IMR-90 (cell line): ENCODE results near the gene MAML3. TPM values are rescaled to one million over a fixed set of nuclear protein-coding genes. Genes with fewer than 3 reads are reported as not detected.

Source experiments
- ATAC-seq: fragments of 200-7000 bp; cut with Tn5 transposase; 2 replicates; pipeline ENCODE4 v1.9.1; 2020; ENCODE audit warnings: low read depth, mild to moderate bottlenecking, moderate library complexity
- BruUV-seq: library from RNA; stranded (reverse); fragments of 400-500 nt; replicated peaks from 2 replicates; lab custom pipeline; 2021; lab: Mats Ljungman, UMichigan
- CTCF ChIA-PET: fragments of 300-600 bp; formaldehyde crosslinking; extraction: SDS; loops from one replicate; lab custom pipeline; 2021; ENCODE audit warnings: antibody characterized with exemption; lab: Yijun Ruan, JAX
- POLR2A ChIA-PET: fragments of 300-600 bp; sonication (Branson Sonifier 250); formaldehyde crosslinking; loops from one replicate; lab custom pipeline; 2022; ENCODE audit warnings: antibody characterized with exemption; ENCODE audit not compliant: unreplicated experiment; lab: Charles Lee
- DNase-seq: peaks from one replicate; pipeline ENCODE4 v3.0.0; 2013
- H2AFZ ChIP-seq: replicated peaks from 2 replicates; pipeline ENCODE3; 2013; ENCODE audit warnings: low read length, mild to moderate bottlenecking; ENCODE audit not compliant: poor library complexity
- H2AK5ac ChIP-seq: 2 replicates; pipeline ENCODE4 v1.6.1; 2013; ENCODE audit warnings: low read depth, low read length, inconsistent platforms
- H2AK9ac ChIP-seq: replicated peaks from 2 replicates; pipeline ENCODE3; 2013; ENCODE audit warnings: mild to moderate bottlenecking, low read depth, low read length, moderate library complexity; ENCODE audit not compliant: poor library complexity
- H2BK120ac ChIP-seq: 2 replicates; pipeline ENCODE4 v1.6.1; 2013; ENCODE audit warnings: low read depth, low read length, inconsistent platforms
- H2BK15ac ChIP-seq: 3 replicates; pipeline ENCODE4 v1.6.1; 2013; ENCODE audit warnings: low read depth, low read length, inconsistent platforms
- H2BK20ac ChIP-seq: 2 replicates; pipeline ENCODE4 v1.6.1; 2013; ENCODE audit warnings: low read depth, mild to moderate bottlenecking, inconsistent platforms, low read length, moderate library complexity
- H2BK5ac ChIP-seq: 2 replicates; pipeline ENCODE4 v1.6.1; 2013; ENCODE audit warnings: mild to moderate bottlenecking, low read depth, low read length, inconsistent platforms; ENCODE audit not compliant: poor library complexity, severe bottlenecking
- H3K14ac ChIP-seq: replicated peaks from 2 replicates; pipeline ENCODE4 v1.6.1; 2013; ENCODE audit warnings: low read depth, low read length, inconsistent platforms
- H3K18ac ChIP-seq: 2 replicates; pipeline ENCODE4 v1.6.1; 2013; ENCODE audit warnings: low read depth, low read length, control low read depth
- H3K23ac ChIP-seq: 2 replicates; pipeline ENCODE4 v1.6.1; 2013; ENCODE audit warnings: low read depth, low read length, inconsistent platforms
- H3K27ac ChIP-seq: 2 replicates; pipeline ENCODE4 v1.5.1; 2013; ENCODE audit warnings: mild to moderate bottlenecking, control low read depth, low read length; ENCODE audit not compliant: insufficient read depth
- H3K27me3 ChIP-seq: 2 replicates; pipeline ENCODE4 v1.6.1; 2013; ENCODE audit warnings: low read length; ENCODE audit not compliant: control insufficient read depth, insufficient read depth
- H3K36me3 ChIP-seq: 2 replicates; pipeline ENCODE4 v1.6.1; 2013; ENCODE audit warnings: low read length, mixed read lengths; ENCODE audit not compliant: control insufficient read depth, insufficient read depth
- H3K4ac ChIP-seq: 2 replicates; pipeline ENCODE4 v1.6.1; 2013; ENCODE audit warnings: low read depth, low read length, inconsistent platforms
- H3K4me1 ChIP-seq: 2 replicates; pipeline ENCODE4 v1.6.1; 2013; ENCODE audit warnings: low read length, mixed read lengths; ENCODE audit not compliant: control insufficient read depth, insufficient read depth
- H3K4me2 ChIP-seq: 2 replicates; pipeline ENCODE4 v1.6.1; 2013; ENCODE audit warnings: low read depth, mild to moderate bottlenecking, control low read depth, low read length, moderate library complexity
- H3K4me3 ChIP-seq: 2 replicates; pipeline ENCODE4 v1.5.1; 2013; ENCODE audit warnings: low read depth, mild to moderate bottlenecking, control low read depth, low read length, moderate library complexity; ENCODE audit not compliant: insufficient read depth
- H3K56ac ChIP-seq: 2 replicates; pipeline ENCODE4 v1.6.1; 2013; ENCODE audit warnings: low read length, inconsistent platforms; ENCODE audit not compliant: insufficient read depth; ENCODE audit errors: extremely low read depth
- H3K79me1 ChIP-seq, 2 experiments: 2 replicates each; pipeline ENCODE4 v1.6.1; 2013; ENCODE audit warnings: low read length in 2 of 2, inconsistent platforms in 1 of 2, low read depth in 1 of 2
- H3K9ac ChIP-seq: 2 replicates; pipeline ENCODE4 v1.6.1; 2013; ENCODE audit warnings: low read depth, low read length, control low read depth
- H3K9me1 ChIP-seq: 2 replicates; pipeline ENCODE4 v1.6.1; 2013; ENCODE audit warnings: low read length, inconsistent platforms; ENCODE audit not compliant: insufficient read depth
- H3K9me3 ChIP-seq: 2 replicates; pipeline ENCODE4 v1.6.1; 2013; ENCODE audit warnings: low read length; ENCODE audit not compliant: control insufficient read depth, insufficient read depth
- H4K20me1 ChIP-seq: 2 replicates; pipeline ENCODE4 v1.6.1; 2013; ENCODE audit warnings: low read length, inconsistent platforms; ENCODE audit not compliant: insufficient read depth
- H4K5ac ChIP-seq: 2 replicates; pipeline ENCODE4 v1.6.1; 2013; ENCODE audit warnings: mild to moderate bottlenecking, low read depth, low read length, control low read depth
- H4K8ac ChIP-seq, 2 experiments: 2 replicates each; pipeline ENCODE4 v1.6.1; 2013; ENCODE audit warnings: low read depth in 2 of 2, low read length in 2 of 2, control low read depth in 1 of 2, inconsistent platforms in 1 of 2
- H4K91ac ChIP-seq: 2 replicates; pipeline ENCODE4 v1.6.1; 2013; ENCODE audit warnings: low read depth, low read length, inconsistent platforms; ENCODE audit not compliant: insufficient read depth
- BHLHE40 ChIP-seq: fragments of 150-350 bp; IDR thresholded peaks from 2 replicates; pipeline ENCODE4 v1.6.1; 2016; ENCODE audit warnings: mild to moderate bottlenecking, low read depth, low read length
- FOS ChIP-seq: fragments of 150-350 bp; IDR thresholded peaks from 2 replicates; pipeline ENCODE4 v1.6.1; 2016; ENCODE audit warnings: low read depth, low read length
- MAZ ChIP-seq: IDR thresholded peaks from 2 replicates; pipeline ENCODE4 v1.6.1; 2012; ENCODE audit warnings: low read depth, mild to moderate bottlenecking, low read length, improper control_type of control experiment, moderate library complexity, borderline replicate concordance
- RAD21 ChIP-seq: IDR thresholded peaks from 2 replicates; pipeline ENCODE4 v1.6.1; 2012; ENCODE audit warnings: low read length, improper control_type of control experiment
- RFX5 ChIP-seq: IDR thresholded peaks from 2 replicates; pipeline ENCODE4 v1.8.0; 2012; ENCODE audit warnings: low read depth, mild to moderate bottlenecking, low read length, moderate library complexity
- SMC3 ChIP-seq: fragments of 150-350 bp; IDR thresholded peaks from 2 replicates; pipeline ENCODE4 v1.6.1; 2016; ENCODE audit warnings: low read depth, mild to moderate bottlenecking, antibody characterized with exemption, low read length, moderate library complexity
- USF2 ChIP-seq: fragments of 150-350 bp; IDR thresholded peaks from 2 replicates; pipeline ENCODE4 v1.6.1; 2017; ENCODE audit warnings: mild to moderate bottlenecking, antibody characterized with exemption, low read length, low read depth
- WGBS, 2 experiments: methylation state at CpG; one replicate each; pipeline versions ENCODE4 v1.1.5 to v1.1.7; 2013; ENCODE audit warnings: missing lambda C conversion rate in 2 of 2; ENCODE audit not compliant: insufficient read length in 1 of 2; ENCODE audit errors: extremely low coverage in 2 of 2; 5-methylcytosine and 5-hydroxymethylcytosine counted together
- dilution Hi-C: fragments of 300-500 bp; cut with HindIII; formaldehyde crosslinking; loops from one replicate; pipeline ENCODE4 v1.14.3; 2018; ENCODE audit warnings: low sequenced_read_pairs; ENCODE audit not compliant: unreplicated experiment
- in situ Hi-C: fragments of 300-500 bp; cut with MboI; formaldehyde crosslinking; loops from 3 replicates; pipeline ENCODE4 v1.14.3; 2019; ENCODE audit warnings: low sequenced_read_pairs, inconsistent platforms, mixed read lengths
- intact Hi-C: fragments of 100-400 bp; cut with micrococcal nuclease; formaldehyde crosslinking; loops from 2 replicates; pipeline ENCODE4 v1.10.0; 2022
- polyA plus RNA-seq, 3 experiments: library from polyadenylated mRNA; depleted of rRNA; stranded (reverse); fragments of >200 nt; gene quantifications; 2 replicates each; pipeline ENCODE4 v1.2.3, GENCODE V29; 2012; ENCODE audit warnings: low replicate concordance in 1 of 3
- total RNA-seq: library from RNA; depleted of rRNA; stranded (reverse); fragments of >200 nt; gene quantifications from 2 replicates; pipeline ENCODE4 v1.2.3, GENCODE V29; 2012
- TF ChIP-seq, protein P1 (sequence below): conservative IDR thresholded peaks from 2 replicates; pipeline ENCODE4 v1.5.1; 2012; ENCODE audit warnings: mild to moderate bottlenecking, low read depth, low read length, improper control_type of control experiment

MAML3 gene
- total and polyA plus RNA-seq, 2 of the 4 experiments (the other 2 are of a cell fraction), result 0.90 to 1.7 TPM

- Histone ChIP-seq H3K27me3 (no peaks in the 10 kb centered on the region), H2AK9ac (peak overlapping the region; percentile 44), H3K4me1 (peaks cover 4% of the 10 kb centered on the region; the same call in 1 of the 2 replicates), H3K4me3 (no peak overlapping the region), H3K56ac (no peak overlapping the region), H3K27ac (no peak overlapping the region), H2BK5ac (no peak overlapping the region), H3K9ac (no peak overlapping the region), H2BK120ac (no peak overlapping the region), H3K4me2 (no peak overlapping the region), H2BK15ac (no peak overlapping the region), H2AFZ (no peak overlapping the region), H3K14ac (no peak overlapping the region), H3K18ac (no peak overlapping the region), H3K36me3 (no peaks in the 10 kb centered on the region), H4K20me1 (no peaks in the 10 kb centered on the region), H2AK5ac (no peak overlapping the region), H3K9me1 (no peaks in the 10 kb centered on the region), H4K5ac (no peak overlapping the region), H4K8ac (no peak overlapping the region), H2BK20ac (no peak overlapping the region), H4K91ac (no peak overlapping the region), H3K23ac (no peak overlapping the region), H3K79me1 (no peaks in the 10 kb centered on the region), H3K9me3 (no peaks in the 10 kb centered on the region), H3K4ac (no peak overlapping the region)
- CTCF ChIA-PET, result interaction anchor here (0.6 to 1.2 kb wide), 2 partner anchors 16 to 43 kb away, joined by 3 to 5 read pairs; no protein-coding TSS in a partner anchor
- ATAC-seq, result no peak
- TF ChIP-seq RFX5 (no peak), USF2 (no peak), RAD21 (no peak), SMC3 (no peak), FOS (no peak), MAZ (no peak), BHLHE40 (no peak)
- TF ChIP-seq, protein P1, sequence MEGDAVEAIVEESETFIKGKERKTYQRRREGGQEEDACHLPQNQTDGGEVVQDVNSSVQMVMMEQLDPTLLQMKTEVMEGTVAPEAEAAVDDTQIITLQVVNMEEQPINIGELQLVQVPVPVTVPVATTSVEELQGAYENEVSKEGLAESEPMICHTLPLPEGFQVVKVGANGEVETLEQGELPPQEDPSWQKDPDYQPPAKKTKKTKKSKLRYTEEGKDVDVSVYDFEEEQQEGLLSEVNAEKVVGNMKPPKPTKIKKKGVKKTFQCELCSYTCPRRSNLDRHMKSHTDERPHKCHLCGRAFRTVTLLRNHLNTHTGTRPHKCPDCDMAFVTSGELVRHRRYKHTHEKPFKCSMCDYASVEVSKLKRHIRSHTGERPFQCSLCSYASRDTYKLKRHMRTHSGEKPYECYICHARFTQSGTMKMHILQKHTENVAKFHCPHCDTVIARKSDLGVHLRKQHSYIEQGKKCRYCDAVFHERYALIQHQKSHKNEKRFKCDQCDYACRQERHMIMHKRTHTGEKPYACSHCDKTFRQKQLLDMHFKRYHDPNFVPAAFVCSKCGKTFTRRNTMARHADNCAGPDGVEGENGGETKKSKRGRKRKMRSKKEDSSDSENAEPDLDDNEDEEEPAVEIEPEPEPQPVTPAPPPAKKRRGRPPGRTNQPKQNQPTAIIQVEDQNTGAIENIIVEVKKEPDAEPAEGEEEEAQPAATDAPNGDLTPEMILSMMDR, result no peak
- in situ Hi-C loops, result no loop called here
- BruUV-seq, result no TSS peak
- dilution Hi-C loops, result no loop called here
- WGBS, 2 experiments, result no CpG with 5 or more reads among the region's 3 CpGs
- intact Hi-C loops, result no loop called here
- peak; percentile 19 for DNase-seq
- POLR2A ChIA-PET, result no interaction called here
These were observed 315.2 kb downstream of the MAML3 start for GRCh38 chr4:139838811-139839210.
